Adrenal gland (tissue), 12 donors: Measurements from ENCODE around the gene LSM14A. TPM values are rescaled to one million over a fixed set of nuclear protein-coding genes. Genes with fewer than 3 reads are reported as not detected.
A peak's percentile ranks its signal among the peaks of the same experiment; 100 is the strongest.

Experiments
- DNase-seq, 7 donors: peaks; one replicate each; pipeline ENCODE4 v3.0.0-alpha.2; 2019 to 2020
- H3K27ac ChIP-seq, 5 donors: fragments of 200-600 bp; sonication (generic) in 4 of 5; 1 replicate in 3 of 5; 2 replicates in 2 of 5; pipeline versions ENCODE4 v1.5.1 to v1.8.0; 2016 to 2020; ENCODE audit warnings: mild to moderate bottlenecking in 1 of 5
- H3K27me3 ChIP-seq: fragments of 200-600 bp; 2 replicates; pipeline ENCODE4 v1.8.0; 2021
- H3K36me3 ChIP-seq, 2 donors: fragments of 200-600 bp; replicated peaks in 1 of 2; 1 replicate in 1 of 2; 2 replicates in 1 of 2; pipeline versions ENCODE4 v1.5.1 to v1.8.0; 2018 to 2022
- H3K4me1 ChIP-seq, 2 donors: fragments of 200-600 bp; replicated peaks in 1 of 2; 1 replicate in 1 of 2; 2 replicates in 1 of 2; pipeline versions ENCODE4 v1.5.1 to v1.8.0; 2018 to 2021
- H3K4me3 ChIP-seq, 4 donors: fragments of 200-600 bp; sonication (generic) in 3 of 4; one replicate each; pipeline ENCODE4 v1.5.1; 2016 to 2018
- H3K9me3 ChIP-seq, 3 donors: fragments of 200-600 bp; sonication (generic) in 1 of 3; replicated peaks in 1 of 3; 1 replicate in 2 of 3; 2 replicates in 1 of 3; pipeline versions ENCODE4 v1.5.1 to v1.8.0; 2016 to 2021
- CTCF ChIP-seq, 6 experiments: fragments of 450-650 bp in 4 of 6; fragments of 200-600 bp in 2 of 6; sonication (generic) in 1 of 6; IDR thresholded peaks; 1 replicate in 5 of 6; 2 replicates in 1 of 6; pipeline versions ENCODE4 v1.5.1 to v1.8.0; 2016 to 2021; ENCODE audit warnings: antibody characterized with exemption in 6 of 6, mild to moderate bottlenecking in 2 of 6, moderate library complexity in 1 of 6
- POLR2A ChIP-seq, 2 donors: fragments of 450-650 bp; IDR thresholded peaks; one replicate each; pipeline ENCODE4 v1.6.1; 2017; ENCODE audit warnings: antibody characterized with exemption in 2 of 2, mild to moderate bottlenecking in 2 of 2, moderate library complexity in 1 of 2
- WGBS, 4 donors: extraction: QIAGEN DNeasy Blood & Tissue Kit in 2 of 4; methylation state at CpG; one replicate each; pipeline versions ENCODE4 v1.1.5 to v1.1.7; 2013 to 2017; 5-methylcytosine and 5-hydroxymethylcytosine counted together
- intact Hi-C, 2 donors: fragments of 100-400 bp; cut with DNase I; formaldehyde crosslinking; loops; one replicate each; pipeline versions ENCODE4 v1.14.1 to v1.15.0; 2022 to 2023
- polyA plus RNA-seq, 3 donors: library from polyadenylated mRNA; stranded (reverse); fragments of 200-250 nt in 2 of 3; fragments of 350-450 nt in 1 of 3; fragmentation: Illumina TruSeq in 1 of 3; extraction: RNeasy Lipid Tissue Mini Kit (QIAGEN cat#74804) in 1 of 3; gene quantifications; one replicate each; pipeline ENCODE4 v1.2.3, GENCODE V29; 2013 to 2014
- total RNA-seq, 9 donors: library from RNA; depleted of rRNA in 4 of 9; stranded (reverse); fragments of >200 nt in 4 of 9; fragments of 120-200 nt in 1 of 9; fragmentation: NEBNext Ultra II Directional in 1 of 9; extraction: Animal tissue kit (Norgen Biotek cat#: 25700) in 1 of 9; gene quantifications; one replicate each; pipeline versions ENCODE4 v1.1.0 to v1.2.4, GENCODE V29; 2013 to 2023
- donor health status: healthy with polysubstance abuse.
- donor health status: Bipolar disorder and iron deficiency.
- donor health status: DM: yes; HTN: yes; CAD: no.
- donor health status: DM: no; HTN: no; CAD: no.
- donor health status: DM: no; HTN: no; CAD: no.
- donor health status: DM: yes; HTN: yes; CAD: no.

Gene LSM14A
- total and polyA plus RNA-seq, 12 donors: 44.5 to 130 (median 84.6) TPM

DNA sequence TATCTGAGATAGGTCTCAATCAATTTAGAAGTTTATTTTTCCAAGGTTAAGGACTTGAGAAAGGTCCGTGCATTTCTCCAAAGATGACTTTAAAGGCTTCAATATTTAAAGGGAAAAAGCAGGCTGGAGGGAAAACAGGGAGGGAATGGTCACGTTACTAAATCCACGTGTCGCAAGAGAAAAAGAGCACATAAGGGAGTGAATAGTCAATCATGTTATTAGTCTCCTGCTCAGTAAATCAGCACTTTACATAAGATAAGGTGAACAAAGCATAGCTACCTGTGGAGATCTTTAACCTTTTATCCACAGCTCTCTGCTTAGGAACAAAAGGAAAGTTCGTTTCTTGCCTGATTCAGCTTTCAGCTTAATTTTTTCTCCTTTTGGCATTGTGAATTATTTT is 31.3 kb upstream of the LSM14A start:
- Histone ChIP-seq H3K27me3 (no peaks in the 10 kb centered on the region), H3K4me1 (no peaks in the 10 kb centered on the region), H3K27ac (no peak overlapping the region), H3K9me3 (no peaks in the 10 kb centered on the region), H3K4me3 (no peak overlapping the region), H3K36me3 (no peaks in the 10 kb centered on the region)
- intact Hi-C loops: no loop called here
- DNase-seq: no peak
- 41 to 50% (median 47%) methylated on average over 5 of the region's 5 CpGs for WGBS, 4 donors
- TF ChIP-seq CTCF (IDR thresholded peaks at IDR 0.05) (no peak), POLR2A (IDR thresholded peaks at IDR 0.05) (no peak)

DNA sequence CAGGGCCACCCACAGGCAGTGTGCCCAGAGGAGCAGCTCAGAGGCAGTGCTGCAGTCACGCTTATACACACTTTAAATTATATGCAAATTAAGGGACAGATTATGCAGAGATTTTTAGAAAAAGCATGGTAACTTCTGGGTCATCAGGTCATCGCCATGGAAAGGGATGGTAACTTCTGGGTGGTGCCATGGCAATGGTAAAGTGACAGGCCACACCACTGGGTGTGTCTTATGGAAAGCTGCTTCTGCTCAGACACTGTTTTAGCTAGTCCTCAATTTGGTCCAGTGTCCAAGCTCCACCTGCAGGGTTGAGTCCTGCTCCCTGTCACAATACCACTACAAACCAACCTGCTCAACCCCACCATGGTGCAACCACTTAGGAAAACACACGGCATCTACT is 29.9 kb upstream of the LSM14A start:
- no peaks in the 10 kb centered on the region for H3K36me3 ChIP-seq
- H3K4me1 ChIP-seq: no peaks in the 10 kb centered on the region
- 42 to 90% (median 78%) methylated on average over 3 of the region's 3 CpGs for WGBS, 4 donors
- TF ChIP-seq CTCF (IDR thresholded peaks at IDR 0.05): no peak
- TF ChIP-seq POLR2A (IDR thresholded peaks at IDR 0.05): no peak
- no peak overlapping the region for H3K27ac ChIP-seq
- H3K27me3 ChIP-seq: no peaks in the 10 kb centered on the region
- H3K9me3 ChIP-seq: no peaks in the 10 kb centered on the region
- no peak overlapping the region for H3K4me3 ChIP-seq
- intact Hi-C loops: no loop called here
- no peak for DNase-seq

DNA sequence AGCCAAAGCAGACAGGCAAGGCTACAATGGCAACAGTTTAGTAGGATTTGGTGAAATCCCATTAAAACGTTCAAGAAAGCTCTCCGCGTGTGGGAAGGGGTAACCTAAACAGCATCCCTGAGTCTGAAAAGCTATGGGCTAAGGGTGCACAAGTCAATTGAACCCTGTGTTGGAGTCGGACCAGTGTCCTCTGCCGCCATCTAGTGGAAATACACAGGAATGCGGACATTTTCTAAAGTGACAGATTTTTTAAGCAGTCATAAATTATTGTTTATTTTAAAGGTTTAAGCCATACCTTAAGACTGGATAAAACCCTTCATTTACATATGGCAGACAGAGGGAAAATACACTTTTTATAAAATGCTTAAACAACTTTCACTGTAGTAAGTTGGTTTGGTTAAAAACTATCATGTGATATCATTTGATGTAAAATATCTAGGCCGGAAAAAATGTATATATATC is 26.5 kb upstream of the LSM14A start:
- WGBS, 4 donors: 12 to 14% (median 13%) methylated on average over 7 of the region's 7 CpGs
- H3K27me3 ChIP-seq: no peaks in the 10 kb centered on the region
- intact Hi-C loops: loop anchor here in 1 of 2 donors (5.0 kb wide), 2 partner anchors 103 to 368 kb away; no protein-coding TSS in a partner anchor

DNA sequence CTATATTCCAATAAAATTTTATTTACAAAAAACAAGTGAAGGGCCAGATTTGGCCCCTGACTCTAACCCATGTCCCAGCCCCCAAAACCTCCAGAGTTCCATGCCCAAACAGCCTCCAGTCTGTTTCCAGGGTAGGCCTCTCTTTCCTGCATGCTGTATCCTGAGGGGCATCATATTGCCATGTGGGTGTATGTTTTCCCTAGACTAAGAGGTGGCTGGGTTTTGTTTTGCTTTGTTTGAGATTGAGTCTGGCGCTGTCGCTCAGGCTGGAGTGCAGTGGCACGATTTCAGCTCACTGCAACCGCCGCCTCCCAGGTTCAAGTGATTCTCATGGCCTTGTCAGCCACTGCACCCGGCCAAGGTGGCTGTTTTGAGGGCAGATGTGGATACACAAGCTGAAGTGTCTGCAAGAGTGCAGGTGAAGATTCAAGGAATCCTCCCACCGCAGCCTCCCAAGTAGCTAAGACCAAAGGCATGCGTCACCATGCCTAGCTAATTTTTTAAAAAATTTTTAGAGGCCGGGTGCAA is 23.6 kb upstream of the LSM14A start:
- no peaks in the 10 kb centered on the region for H3K9me3 ChIP-seq
- 74 to 87% (median 86%) methylated on average over 4 to 9 of the region's 9 CpGs for WGBS, 4 donors
- H3K27me3 ChIP-seq: no peaks in the 10 kb centered on the region
- DNase-seq: no peak
- H3K4me1 ChIP-seq: no peaks in the 10 kb centered on the region
- H3K27ac ChIP-seq: no peak overlapping the region
- no peak for TF ChIP-seq POLR2A (IDR thresholded peaks at IDR 0.05)
- TF ChIP-seq CTCF (IDR thresholded peaks at IDR 0.05): no peak
- intact Hi-C loops: loop anchor here in 1 of 2 donors (5.0 kb wide), 2 partner anchors 106 to 371 kb away; no protein-coding TSS in a partner anchor
- H3K36me3 ChIP-seq: no peaks in the 10 kb centered on the region
- H3K4me3 ChIP-seq: no peak overlapping the region

More for the DNA sequence above, 26.5 kb upstream of the LSM14A start:
- no peaks in the 10 kb centered on the region for H3K9me3 ChIP-seq
- no peak overlapping the region for H3K4me3 ChIP-seq
- H3K36me3 ChIP-seq: no peaks in the 10 kb centered on the region
- DNase-seq: peak in 6 of 7 donors; percentile 24 to 72 (median 49)
- H3K27ac ChIP-seq: no peak overlapping the region
- no peaks in the 10 kb centered on the region for H3K4me1 ChIP-seq
- TF ChIP-seq CTCF (IDR thresholded peaks at IDR 0.05): peak; percentile 56 to 83 (median 78)
- TF ChIP-seq POLR2A (IDR thresholded peaks at IDR 0.05): no peak
